Astrocyte of the cerebellum (primary cell): ENCODE data around the gene MAP3K10.

Source experiments
- DNase-seq: peaks from one replicate; pipeline ENCODE4 v3.0.0-alpha.2; 2011; ENCODE audit warnings: low read depth
- H3K4me3 ChIP-seq: 2 replicates; pipeline ENCODE4 v1.5.1; 2011; ENCODE audit warnings: mild to moderate bottlenecking, low read depth, low read length, moderate library complexity
- CTCF ChIP-seq: IDR thresholded peaks from 2 replicates; pipeline ENCODE4 v1.5.1; 2012; ENCODE audit warnings: low read length, low read depth, moderate library complexity, mild to moderate bottlenecking; ENCODE audit errors: missing control alignments
- in situ Hi-C: cut with HindIII; loops from 2 replicates; pipeline ENCODE4 v1.10.0; 2017; ENCODE audit warnings: low sequenced_read_pairs

Gene MAP3K10

GRCh38 chr19:40175820-40176219 lies 15.4 kb upstream of the MAP3K10 start:
- no peak overlapping the region for H3K4me3 ChIP-seq
- DNase-seq = no peak
- TF ChIP-seq CTCF = no peak
- in situ Hi-C loops = no loop called here

- no peak for TF ChIP-seq CTCF
- no peak for DNase-seq
- H3K4me3 ChIP-seq = no peak overlapping the region
- in situ Hi-C loops = no loop called here
Observed at GRCh38 chr19:40177286-40178070, 13.7 kb upstream of the MAP3K10 start.

- no peak for DNase-seq
- no peak for TF ChIP-seq CTCF
- in situ Hi-C loops = no loop called here
- H3K4me3 ChIP-seq = no peak overlapping the region
Observed at GRCh38 chr19:40178756-40179155, 12.5 kb upstream of the MAP3K10 start.

- no peak for TF ChIP-seq CTCF
- in situ Hi-C loops = no loop called here
- no peak overlapping the region for H3K4me3 ChIP-seq
- DNase-seq = no peak
Observed at GRCh38 chr19:40184273-40184672, 7.0 kb upstream of the MAP3K10 start.

- no peak for DNase-seq
- TF ChIP-seq CTCF = no peak
Observed at GRCh38 chr19:40191836-40192646, 815 bp downstream of the MAP3K10 start.

GRCh38 chr19:40192758-40193586 lies 1.7 kb downstream of the MAP3K10 start:
- in situ Hi-C loops = no loop called here
- no peak for DNase-seq
- TF ChIP-seq CTCF = no peak
- peak overlapping the region; percentile 92 for H3K4me3 ChIP-seq

More at GRCh38 chr19:40191836-40192646, 815 bp downstream of the MAP3K10 start:
- in situ Hi-C loops = no loop called here
- H3K4me3 ChIP-seq = peak overlapping the region; percentile 92
